Heart left ventricle (tissue), 16 donors: ENCODE results near the gene ASIC2. TPM values are rescaled to one million over a fixed set of nuclear protein-coding genes. Genes with fewer than 3 reads are reported as not detected.

ENCODE experiments used
- ATAC-seq, 4 donors: fragments of 200-7000 bp; cut with Tn5 transposase; one replicate each; pipeline ENCODE4 v1.9.1; 2020 to 2022; ENCODE audit warnings: moderate library complexity in 4 of 4, mild to moderate bottlenecking in 3 of 4, moderate number of reproducible peaks in 1 of 4
- DNase-seq, 5 donors: peaks; one replicate each; pipeline ENCODE4 v3.0.0-alpha.2; 2020
- H3K27ac ChIP-seq, 12 donors: fragments of 200-600 bp; sonication (generic) in 4 of 12; one replicate each; pipeline versions ENCODE4 v1.5.0 to v1.8.0; 2016 to 2022; ENCODE audit warnings: mild to moderate bottlenecking in 2 of 12
- H3K27me3 ChIP-seq, 9 donors: fragments of 200-600 bp; sonication (generic) in 2 of 9; one replicate each; pipeline versions ENCODE4 v1.5.1 to v1.8.0; 2016 to 2022; ENCODE audit warnings: mild to moderate bottlenecking in 3 of 9
- H3K36me3 ChIP-seq, 9 donors: fragments of 200-600 bp; sonication (generic) in 2 of 9; one replicate each; pipeline versions ENCODE4 v1.5.0 to v1.8.0; 2018 to 2022; ENCODE audit warnings: mild to moderate bottlenecking in 2 of 9
- H3K4me1 ChIP-seq, 12 donors: fragments of 200-600 bp; sonication (generic) in 4 of 12; one replicate each; pipeline versions ENCODE4 v1.5.0 to v1.8.0; 2016 to 2022; ENCODE audit warnings: mild to moderate bottlenecking in 3 of 12
- H3K4me3 ChIP-seq, 12 donors: fragments of 200-600 bp; sonication (generic) in 4 of 12; one replicate each; pipeline versions ENCODE4 v1.5.0 to v1.8.0; 2017 to 2022; ENCODE audit warnings: mild to moderate bottlenecking in 9 of 12, moderate library complexity in 4 of 12
- H3K9me3 ChIP-seq, 12 donors: fragments of 200-600 bp; sonication (generic) in 4 of 12; one replicate each; pipeline versions ENCODE4 v1.5.0 to v1.8.0; 2016 to 2022; ENCODE audit warnings: mild to moderate bottlenecking in 1 of 12
- POLR2A ChIP-seq, 2 donors: fragments of 450-650 bp; IDR thresholded peaks; one replicate each; pipeline ENCODE4 v1.6.1; 2017; ENCODE audit warnings: antibody characterized with exemption in 2 of 2, mild to moderate bottlenecking in 2 of 2, moderate library complexity in 2 of 2
- WGBS, 4 donors: extraction: QIAGEN DNeasy Blood & Tissue Kit in 2 of 4; methylation state at CpG; one replicate each; pipeline versions ENCODE4 v1.1.5 to v1.1.7; 2013 to 2018; 5-methylcytosine and 5-hydroxymethylcytosine counted together
- intact Hi-C, 10 donors: fragments of 100-400 bp; cut with DNase I; formaldehyde crosslinking; loops; one replicate each; pipeline versions ENCODE4 v1.11.1 to v1.14.2; 2022
- polyA plus RNA-seq, 2 donors: library from polyadenylated mRNA; stranded (reverse); fragments of 200-250 nt; gene quantifications; one replicate each; pipeline ENCODE4 v1.2.3, GENCODE V29; 2013
- total RNA-seq, 9 donors: library from RNA; depleted of rRNA in 2 of 9; stranded (reverse); fragments of >200 nt in 2 of 9; fragmentation: NEBNext Ultra II Directional in 3 of 9; extraction: Animal tissue kit (Norgen Biotek cat#: 25700) in 3 of 9; gene quantifications; one replicate each; pipeline versions ENCODE4 v1.1.0 to v1.2.4, GENCODE V29; 2016 to 2023
- TF ChIP-seq, protein P1 (sequence below), 12 donors: fragments of 200-600 bp; sonication (generic) in 4 of 12; IDR thresholded peaks; one replicate each; pipeline versions ENCODE4 v1.5.0 to v1.8.0; 2018 to 2022; ENCODE audit warnings: antibody characterized with exemption in 12 of 12, mild to moderate bottlenecking in 5 of 12
- donor health status: ischemic (EF 13 %, LVEDD 7.1; RV severe dilation, severe dysfunction).
- donor health status: healthy with polysubstance abuse.
- donor health status: DM: no; HTN: yes; CAD: no.
- donor health status: DM: no; HTN: no; CAD: no.
- donor health status: ischemic (EF 25% LVEDD 6.9; RV normal size, moderate dysfunction).
- donor health status: ischemic (EF 25% LVEDD 5.7; RV mildly dilated, moderate dysfunction).
- donor health status: healthy.
- donor health status: DM: yes; HTN: yes; CAD: no.
- donor health status: ischemic (EF 35%, LVEDD 5.7; RV mildly dilated, moderate dysfunction).
- donor health status: nonischemic (EF 11% LVEDD 7.7; RV severe dilation, severe dysfunction).
- donor health status: DM: yes; HTN: yes; CAD: no.
- donor health status: PGD.
- donor health status: ischemic (EF 29% LVEDD 5.4; RV normal size, mild dysfunction).
- donor health status: nonischemic (EF 23%, LVEDD 6.1; RV moderate dilation, normal function).

ASIC2 gene
- total and polyA plus RNA-seq, 11 donors, result 1.1 TPM; not detected in 10

DNA sequence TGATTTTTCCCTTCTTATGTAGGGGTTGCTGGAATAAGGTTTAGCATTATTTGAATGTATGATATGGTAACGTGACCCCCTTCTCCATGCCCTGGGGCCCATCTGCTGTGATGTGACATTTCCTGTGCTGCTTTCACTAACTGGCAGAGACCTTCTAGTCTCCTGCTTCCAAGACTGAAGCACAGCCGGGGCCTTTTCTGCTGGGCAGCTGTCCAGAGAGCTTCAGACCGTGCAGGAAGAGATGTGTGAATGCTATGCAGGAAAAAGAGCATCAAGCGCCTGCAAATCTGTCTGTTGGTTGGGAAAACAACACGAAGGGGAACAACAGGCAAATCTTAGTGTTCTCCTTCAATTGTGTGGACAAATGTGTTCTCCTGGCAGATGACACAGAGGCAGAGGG, 173.0 kb downstream of the ASIC2 start:
- no peak overlapping the region for H3K4me3 ChIP-seq
- no peaks in the 10 kb centered on the region for H3K9me3 ChIP-seq
- 22 to 41% (median 33%) methylated on average over 5 of the region's 5 CpGs for WGBS, 4 donors
- no peaks in the 10 kb centered on the region for H3K36me3 ChIP-seq
- no peak for DNase-seq
- no peak for ATAC-seq
- TF ChIP-seq, protein P1, sequence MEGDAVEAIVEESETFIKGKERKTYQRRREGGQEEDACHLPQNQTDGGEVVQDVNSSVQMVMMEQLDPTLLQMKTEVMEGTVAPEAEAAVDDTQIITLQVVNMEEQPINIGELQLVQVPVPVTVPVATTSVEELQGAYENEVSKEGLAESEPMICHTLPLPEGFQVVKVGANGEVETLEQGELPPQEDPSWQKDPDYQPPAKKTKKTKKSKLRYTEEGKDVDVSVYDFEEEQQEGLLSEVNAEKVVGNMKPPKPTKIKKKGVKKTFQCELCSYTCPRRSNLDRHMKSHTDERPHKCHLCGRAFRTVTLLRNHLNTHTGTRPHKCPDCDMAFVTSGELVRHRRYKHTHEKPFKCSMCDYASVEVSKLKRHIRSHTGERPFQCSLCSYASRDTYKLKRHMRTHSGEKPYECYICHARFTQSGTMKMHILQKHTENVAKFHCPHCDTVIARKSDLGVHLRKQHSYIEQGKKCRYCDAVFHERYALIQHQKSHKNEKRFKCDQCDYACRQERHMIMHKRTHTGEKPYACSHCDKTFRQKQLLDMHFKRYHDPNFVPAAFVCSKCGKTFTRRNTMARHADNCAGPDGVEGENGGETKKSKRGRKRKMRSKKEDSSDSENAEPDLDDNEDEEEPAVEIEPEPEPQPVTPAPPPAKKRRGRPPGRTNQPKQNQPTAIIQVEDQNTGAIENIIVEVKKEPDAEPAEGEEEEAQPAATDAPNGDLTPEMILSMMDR (IDR thresholded peaks at IDR 0.05), result no peak
- TF ChIP-seq POLR2A (IDR thresholded peaks at IDR 0.05), result no peak
- H3K4me1 ChIP-seq, result no peaks in the 10 kb centered on the region
- intact Hi-C loops, result loop anchor here in 1 of 10 donors (10.0 kb wide), 1 partner anchor 65 kb away; no protein-coding TSS in a partner anchor
- H3K27ac ChIP-seq, result no peak overlapping the region
- H3K27me3 ChIP-seq, result peaks cover 0 to 32% (median 6%) of the 10 kb centered on the region in 9 donors

DNA sequence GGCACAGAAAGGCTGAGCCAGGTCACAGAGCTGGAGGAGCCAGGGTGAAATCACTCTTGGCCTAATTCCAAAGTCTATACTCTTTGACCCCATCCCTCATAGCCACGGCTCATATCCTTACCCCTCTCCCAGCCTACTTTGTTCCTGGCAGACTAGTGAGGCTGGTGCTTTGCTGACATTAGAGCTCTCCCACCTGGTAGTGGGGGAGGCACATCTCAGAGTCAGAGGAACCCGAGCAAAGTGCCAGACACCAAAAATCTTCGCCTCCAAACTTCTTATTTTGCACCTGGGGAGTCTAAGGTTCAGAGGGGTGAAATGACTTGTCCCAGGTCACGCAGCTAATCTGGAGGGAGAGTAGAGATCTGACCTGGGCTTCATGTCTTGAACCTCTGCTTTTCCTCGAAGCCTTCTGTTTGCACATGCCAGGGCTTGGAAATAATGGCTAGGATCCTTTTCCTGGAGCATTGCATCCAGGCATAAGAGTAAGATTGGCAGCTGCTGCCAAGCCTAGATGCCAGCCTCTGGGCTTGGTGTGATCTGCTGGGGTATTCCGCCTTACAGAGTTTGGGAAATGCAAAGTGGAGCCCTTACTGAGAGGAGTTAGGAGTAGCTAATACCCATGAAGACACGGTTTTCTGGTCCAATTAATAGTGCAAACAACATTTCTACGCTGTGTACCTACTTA, 174.6 kb downstream of the ASIC2 start:
- no peak overlapping the region for H3K4me3 ChIP-seq
- ATAC-seq, result no peak

DNA sequence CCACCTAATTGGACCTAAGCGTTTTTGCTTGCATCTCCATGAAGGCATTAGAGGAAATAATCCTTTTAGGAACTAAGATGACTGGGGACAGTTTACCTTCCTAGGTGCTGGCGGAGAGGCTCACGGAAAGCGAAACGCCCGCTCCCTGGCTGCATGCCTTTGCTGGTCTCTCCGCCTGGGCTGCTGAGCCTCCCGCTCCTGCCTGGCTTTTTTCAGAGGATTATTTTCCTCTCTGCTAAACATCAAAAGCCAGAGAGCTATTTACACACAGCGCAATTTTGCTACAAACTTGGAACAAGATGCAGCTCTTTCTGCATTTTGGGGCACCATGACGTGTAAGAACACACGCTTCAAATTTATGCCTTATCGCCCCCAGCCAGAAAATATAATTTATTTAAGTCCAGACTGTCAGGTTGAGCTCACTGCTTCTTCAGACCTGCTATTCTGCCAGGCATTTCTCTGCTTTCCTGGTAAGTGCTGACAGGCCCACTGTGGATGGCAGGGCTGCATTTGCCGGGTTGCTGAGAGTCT, 177.0 kb downstream of the ASIC2 start:
- ATAC-seq (no peak), DNase-seq (no peak)
- intact Hi-C loops, result no loop called here
- WGBS, 4 donors, result 61 to 79% (median 67%) methylated on average over 13 of the region's 13 CpGs
- no peaks in the 10 kb centered on the region for H3K36me3 ChIP-seq
- peaks cover 0 to 37% (median under 1%) of the 10 kb centered on the region in 9 donors for H3K27me3 ChIP-seq
- no peak overlapping the region for H3K4me3 ChIP-seq
- no peaks in the 10 kb centered on the region for H3K9me3 ChIP-seq
- no peak overlapping the region for H3K27ac ChIP-seq
- TF ChIP-seq POLR2A (IDR thresholded peaks at IDR 0.05), result no peak
- TF ChIP-seq, protein P1 (IDR thresholded peaks at IDR 0.05), result no peak
- H3K4me1 ChIP-seq, result peaks cover 0 to 5% (median 0%) of the 10 kb centered on the region in 12 donors

More for the DNA sequence above, 174.6 kb downstream of the ASIC2 start:
- Histone ChIP-seq H3K27me3 (peaks cover 0 to 47% (median 8%) of the 10 kb centered on the region in 9 donors), H3K4me1 (peaks cover 0 to under 1% (median 0%) of the 10 kb centered on the region in 12 donors), H3K36me3 (no peaks in the 10 kb centered on the region), H3K27ac (no peak overlapping the region), H3K9me3 (no peaks in the 10 kb centered on the region)
- WGBS, 4 donors, result 66 to 71% (median 67%) methylated on average over 8 of the region's 8 CpGs
- no peak for TF ChIP-seq POLR2A (IDR thresholded peaks at IDR 0.05)
- TF ChIP-seq, protein P1 (IDR thresholded peaks at IDR 0.05), result no peak
- intact Hi-C loops, result no loop called here
- no peak for DNase-seq

DNA sequence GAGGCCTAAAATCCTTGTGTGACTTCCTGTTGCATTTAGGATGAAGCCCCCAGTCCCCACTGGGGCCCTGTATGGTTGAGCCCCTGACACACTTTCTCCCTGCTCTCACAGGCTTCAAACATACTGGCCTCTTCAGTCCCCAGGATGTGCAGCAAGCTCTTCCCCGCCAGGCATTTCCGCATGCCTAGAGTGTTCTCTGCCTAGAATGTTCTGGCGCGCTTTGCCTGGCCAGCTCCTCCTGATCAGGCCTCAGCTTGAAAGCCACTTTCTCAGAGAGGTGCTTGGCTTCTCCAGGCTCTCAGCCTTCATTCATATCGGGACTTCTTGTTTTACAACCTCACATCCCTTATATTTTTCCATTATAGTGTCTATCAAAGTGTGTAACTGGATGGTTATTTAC, 177.7 kb downstream of the ASIC2 start:
- H3K4me1 ChIP-seq, result peaks cover 0 to 5% (median 0%) of the 10 kb centered on the region in 12 donors
- no peak overlapping the region for H3K27ac ChIP-seq
- H3K27me3 ChIP-seq, result peaks cover 0 to 40% (median 0%) of the 10 kb centered on the region in 9 donors
- intact Hi-C loops, result no loop called here
- H3K4me3 ChIP-seq, result no peak overlapping the region
- ATAC-seq (no peak), DNase-seq (no peak)
- no peaks in the 10 kb centered on the region for H3K36me3 ChIP-seq
- TF ChIP-seq, protein P1 (IDR thresholded peaks at IDR 0.05), result no peak
- TF ChIP-seq POLR2A (IDR thresholded peaks at IDR 0.05), result no peak
- no peaks in the 10 kb centered on the region for H3K9me3 ChIP-seq
- WGBS, 4 donors, result 76 to 83% (median 80%) methylated on average over 5 of the region's 5 CpGs
